Measurements from ENCODE around the gene CHST11.
A peak's percentile ranks its signal among the peaks of the same experiment; 100 is the strongest.

Gene CHST11

GRCh38 chr12:104628831-104629135 lies 172.0 kb downstream of the CHST11 start:
- no peak for DNase-seq (ENCODE audit: low read depth, low spot score)

GRCh38 chr12:104630230-104630670 lies 173.5 kb downstream of the CHST11 start:
- no peak for DNase-seq (ENCODE audit: low read depth, low spot score)

- no peak for DNase-seq (ENCODE audit: low read depth, low spot score)
Measured at GRCh38 chr12:104631867-104632266, 175.1 kb downstream of the CHST11 start.

- peak; percentile 41 for DNase-seq (ENCODE audit: low read depth, low spot score)
Measured at GRCh38 chr12:104632724-104633201, 176.0 kb downstream of the CHST11 start.

GRCh38 chr12:104634044-104634443 lies 177.3 kb downstream of the CHST11 start:
- DNase-seq (ENCODE audit: low read depth, low spot score) = no peak

GRCh38 chr12:104634852-104635251 lies 178.1 kb downstream of the CHST11 start:
- no peak for DNase-seq (ENCODE audit: low read depth, low spot score)

- DNase-seq (ENCODE audit: low read depth, low spot score) = no peak
Measured at GRCh38 chr12:104635607-104636343, 179.0 kb downstream of the CHST11 start.

- no peak for DNase-seq (ENCODE audit: low read depth, low spot score)
Measured at GRCh38 chr12:104636496-104636895, 179.7 kb downstream of the CHST11 start.

- DNase-seq (ENCODE audit: low read depth, low spot score) = no peak
Measured at GRCh38 chr12:104637604-104638003, 180.9 kb downstream of the CHST11 start.

GRCh38 chr12:104638218-104638850 lies 181.6 kb downstream of the CHST11 start:
- DNase-seq (ENCODE audit: low read depth, low spot score) = no peak

- no peak for DNase-seq (ENCODE audit: low read depth, low spot score)
Measured at GRCh38 chr12:104638851-104639240, 182.1 kb downstream of the CHST11 start.

- no peak for DNase-seq (ENCODE audit: low read depth, low spot score)
Measured at GRCh38 chr12:104640956-104641355, 184.2 kb downstream of the CHST11 start.

- no peak for DNase-seq (ENCODE audit: low read depth, low spot score)
Measured at GRCh38 chr12:104641862-104642261, 185.1 kb downstream of the CHST11 start.

- DNase-seq (ENCODE audit: low read depth, low spot score) = no peak
Measured at GRCh38 chr12:104643093-104643818, 186.5 kb downstream of the CHST11 start.

- DNase-seq (ENCODE audit: low read depth, low spot score) = no peak
Measured at GRCh38 chr12:104643819-104644669, 187.3 kb downstream of the CHST11 start.

- DNase-seq (ENCODE audit: low read depth, low spot score) = no peak
Measured at GRCh38 chr12:104648756-104649155, 192.0 kb downstream of the CHST11 start.

- no peak for DNase-seq (ENCODE audit: low read depth, low spot score)
Measured at GRCh38 chr12:104649217-104649824, 192.6 kb downstream of the CHST11 start.

- DNase-seq (ENCODE audit: low read depth, low spot score) = no peak
Measured at GRCh38 chr12:104649921-104650320, 193.2 kb downstream of the CHST11 start.

GRCh38 chr12:104650541-104650940 lies 193.8 kb downstream of the CHST11 start:
- DNase-seq (ENCODE audit: low read depth, low spot score) = no peak

GRCh38 chr12:104651811-104652210 lies 195.1 kb downstream of the CHST11 start:
- DNase-seq (ENCODE audit: low read depth, low spot score) = no peak

GRCh38 chr12:104652358-104652757 lies 195.6 kb downstream of the CHST11 start:
- no peak for DNase-seq (ENCODE audit: low read depth, low spot score)

Data from smooth muscle cell of the brain vasculature (primary cell).